GM21515 (cell line): ENCODE measurements around the gene SRGAP2B.
"Not testable (repeated sequence)": the region's sequence is repeated elsewhere in the genome, so short reads cannot be mapped to it uniquely, and the experiment has no call there.

Experiments
- ATAC-seq: cut with Tn5 transposase; IDR thresholded peaks from one replicate; pipeline ENCODE4 v1.9.1; 2021; ENCODE audit not compliant: unreplicated experiment

The SRGAP2B gene

GRCh38 chr1:145093517-145094149 is 1.5 kb downstream of the SRGAP2B start:
- not testable (repeated sequence) for ATAC-seq

- ATAC-seq = not testable (repeated sequence)
These were observed 12.5 kb downstream of the SRGAP2B start for GRCh38 chr1:145082483-145083255.

- ATAC-seq = not testable (repeated sequence)
These were observed 14.9 kb downstream of the SRGAP2B start for GRCh38 chr1:145080193-145080592.

DNA sequence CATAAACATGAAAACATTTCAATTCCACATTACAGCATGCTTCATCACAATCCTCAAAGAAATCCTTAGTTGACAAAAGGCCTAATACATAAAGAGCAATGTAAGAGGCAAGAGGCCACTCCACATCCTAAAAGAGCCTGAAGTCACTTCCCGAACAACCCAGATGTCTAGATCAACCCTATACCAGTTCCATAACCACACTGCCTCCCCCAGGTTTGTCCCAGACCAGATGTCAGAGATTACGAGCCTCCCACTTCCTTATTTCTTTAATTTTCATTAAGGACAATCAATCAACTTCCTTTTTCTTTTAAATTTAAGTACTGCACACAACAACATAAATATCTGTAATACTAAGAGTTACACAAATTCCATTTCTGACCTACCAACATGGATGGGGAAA is 15.4 kb downstream of the SRGAP2B start:
- not testable (repeated sequence) for ATAC-seq

GRCh38 chr1:145078787-145079370 is 16.2 kb downstream of the SRGAP2B start:
- ATAC-seq = not testable (repeated sequence)

- not testable (repeated sequence) for ATAC-seq
These were observed 17.0 kb downstream of the SRGAP2B start for GRCh38 chr1:145077872-145078786.

GRCh38 chr1:145076877-145077276 is 18.3 kb downstream of the SRGAP2B start:
- ATAC-seq = not testable (repeated sequence)

DNA sequence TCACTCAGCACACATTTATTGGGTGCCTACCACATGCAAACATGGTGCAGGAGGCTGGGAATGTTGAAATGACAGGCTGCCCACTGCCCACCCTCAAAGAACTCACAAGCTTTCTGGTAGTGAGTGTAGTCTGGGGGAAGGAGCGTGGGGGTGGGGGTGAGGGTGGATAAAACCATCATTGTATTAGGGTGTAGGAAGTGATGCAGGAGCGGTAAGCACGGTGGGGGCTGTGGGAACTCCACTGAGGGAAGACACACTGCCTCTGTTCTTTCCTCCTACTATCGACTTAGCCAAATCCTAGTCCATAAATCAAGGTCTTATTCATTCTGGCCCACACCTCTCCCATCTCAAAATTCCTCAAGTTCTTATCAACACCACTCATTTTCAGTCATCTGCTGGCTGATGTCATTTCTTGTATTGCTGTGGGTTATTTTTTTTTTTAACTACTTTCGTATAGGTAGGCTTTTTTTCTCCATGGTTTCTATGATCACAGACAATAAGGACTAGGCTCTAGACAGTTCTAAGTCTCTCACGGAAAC is 21.0 kb downstream of the SRGAP2B start:
- not testable (repeated sequence) for ATAC-seq

DNA sequence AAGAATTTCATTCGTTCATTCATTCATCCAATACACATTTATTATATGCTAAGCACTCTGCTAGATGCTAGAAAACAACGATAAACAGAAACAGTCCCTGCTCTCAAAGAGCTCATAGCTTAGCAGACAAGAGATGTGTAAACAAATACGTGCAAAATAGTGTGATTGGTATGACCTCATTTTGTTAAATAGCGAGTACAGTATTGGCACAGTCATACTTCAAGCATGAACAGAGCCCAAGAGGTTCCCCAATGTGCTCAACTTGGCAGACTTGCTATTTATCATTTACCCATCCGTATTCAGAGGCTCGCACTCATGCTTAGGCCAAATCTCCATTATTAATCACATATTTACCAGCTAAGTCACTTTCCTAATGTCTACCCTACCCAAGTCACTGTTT is 23.6 kb downstream of the SRGAP2B start:
- not testable (repeated sequence) for ATAC-seq

- ATAC-seq = not testable (repeated sequence)
These were observed 28.6 kb downstream of the SRGAP2B start for GRCh38 chr1:145066486-145066885.

- ATAC-seq = not testable (repeated sequence)
These were observed 29.8 kb downstream of the SRGAP2B start for GRCh38 chr1:145065194-145065826.

DNA sequence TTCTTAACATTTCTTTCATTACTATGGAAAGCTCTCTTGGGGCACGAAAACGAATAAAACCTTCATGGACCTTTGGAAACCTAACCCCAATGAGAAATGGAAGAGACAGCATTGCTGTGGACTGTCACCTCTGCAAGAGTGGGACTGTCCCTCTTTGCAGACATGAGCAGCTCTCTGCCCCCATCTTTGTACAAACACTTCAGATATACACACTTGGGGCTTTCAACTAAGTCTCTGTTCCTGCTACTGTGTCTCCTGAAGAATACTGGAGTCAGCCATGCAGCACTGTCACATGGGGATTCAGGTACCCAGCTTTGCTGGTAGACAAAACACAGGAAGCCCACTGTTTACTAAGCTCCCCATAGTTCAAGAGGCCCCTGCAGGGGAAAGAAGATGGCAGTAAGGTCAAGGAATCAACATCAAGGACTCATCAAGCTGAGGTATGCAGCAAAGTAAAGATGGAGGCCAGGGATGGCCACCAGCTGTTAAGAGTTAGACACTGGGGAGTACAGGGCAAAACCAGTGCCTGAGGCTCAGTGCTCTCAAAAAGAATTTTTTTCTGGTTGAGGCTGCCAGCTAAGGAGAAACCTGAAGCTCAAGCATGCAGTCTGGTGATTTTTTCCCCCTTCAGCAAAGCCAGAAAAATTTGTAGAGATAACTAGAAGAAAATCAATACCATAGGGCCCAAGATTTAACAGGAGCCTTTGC is 31.0 kb downstream of the SRGAP2B start:
- not testable (repeated sequence) for ATAC-seq

DNA sequence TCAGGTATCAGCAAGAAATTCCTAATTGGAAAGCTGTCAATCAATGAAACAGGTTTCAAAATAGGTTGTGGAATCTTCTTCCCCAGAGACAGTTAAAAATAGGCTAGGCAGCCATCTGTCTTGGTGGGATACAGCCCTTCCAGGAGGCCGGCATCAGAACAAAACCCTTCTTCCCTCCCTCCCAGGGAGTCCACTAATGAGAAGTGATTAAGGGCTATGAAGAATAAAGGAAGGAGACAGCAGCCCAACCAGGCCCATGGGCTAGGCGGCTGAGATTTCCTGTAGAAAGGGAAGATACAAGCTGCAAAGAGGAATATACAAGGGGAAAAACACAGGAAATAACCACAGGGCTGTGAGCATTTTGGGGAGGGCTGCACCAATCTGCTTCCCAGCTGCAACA is 31.8 kb downstream of the SRGAP2B start:
- ATAC-seq = not testable (repeated sequence)

DNA sequence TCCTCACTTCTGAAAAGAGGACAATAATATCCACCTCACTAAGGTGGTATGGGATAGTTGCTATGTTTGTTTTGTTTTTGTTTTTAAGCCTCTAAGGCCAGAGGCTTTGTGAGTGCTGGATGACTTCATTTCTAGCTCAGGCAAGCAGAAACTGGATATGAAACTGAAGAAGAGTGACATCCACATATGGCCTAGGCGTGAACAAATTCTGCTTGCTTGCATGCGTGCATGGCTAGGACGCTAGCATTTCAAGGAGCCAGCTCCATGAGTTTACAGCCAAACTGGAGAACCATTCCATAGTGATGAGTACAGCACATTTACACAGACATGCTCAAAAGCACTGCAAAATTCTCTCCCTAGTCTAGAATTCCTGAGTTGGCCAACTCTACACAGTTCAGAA is 36.9 kb downstream of the SRGAP2B start:
- ATAC-seq = peak; percentile 38

DNA sequence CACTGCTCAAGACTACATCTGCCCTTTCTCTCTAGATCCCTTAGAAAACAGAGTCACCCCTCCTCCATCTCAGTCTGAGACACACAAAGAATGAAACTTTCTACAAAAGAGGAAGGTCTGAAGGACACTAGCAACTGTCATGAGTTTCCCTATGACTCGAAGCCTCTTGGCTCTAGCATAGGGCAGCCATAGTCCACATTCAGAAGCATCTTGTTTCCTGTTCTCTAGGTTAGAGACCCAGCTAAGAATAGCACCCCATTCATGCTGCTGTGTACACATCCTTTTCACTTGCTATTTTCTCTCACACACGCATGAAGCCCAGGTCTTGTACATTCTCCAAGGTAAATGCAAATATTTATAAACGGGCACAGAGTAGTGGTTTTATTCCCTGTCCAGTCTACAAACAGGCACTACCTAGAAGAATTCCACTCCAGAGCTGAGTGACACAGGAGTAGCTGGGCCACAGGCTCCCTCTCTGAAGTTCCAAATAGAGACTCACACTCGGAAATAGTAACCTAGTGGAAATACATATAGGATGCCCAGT is 39.8 kb downstream of the SRGAP2B start:
- peak; percentile 95 for ATAC-seq

GRCh38 chr1:145053428-145053827 is 41.7 kb downstream of the SRGAP2B start:
- ATAC-seq = not testable (repeated sequence)

GRCh38 chr1:145052019-145052776 is 42.9 kb downstream of the SRGAP2B start:
- ATAC-seq = not testable (repeated sequence)

DNA sequence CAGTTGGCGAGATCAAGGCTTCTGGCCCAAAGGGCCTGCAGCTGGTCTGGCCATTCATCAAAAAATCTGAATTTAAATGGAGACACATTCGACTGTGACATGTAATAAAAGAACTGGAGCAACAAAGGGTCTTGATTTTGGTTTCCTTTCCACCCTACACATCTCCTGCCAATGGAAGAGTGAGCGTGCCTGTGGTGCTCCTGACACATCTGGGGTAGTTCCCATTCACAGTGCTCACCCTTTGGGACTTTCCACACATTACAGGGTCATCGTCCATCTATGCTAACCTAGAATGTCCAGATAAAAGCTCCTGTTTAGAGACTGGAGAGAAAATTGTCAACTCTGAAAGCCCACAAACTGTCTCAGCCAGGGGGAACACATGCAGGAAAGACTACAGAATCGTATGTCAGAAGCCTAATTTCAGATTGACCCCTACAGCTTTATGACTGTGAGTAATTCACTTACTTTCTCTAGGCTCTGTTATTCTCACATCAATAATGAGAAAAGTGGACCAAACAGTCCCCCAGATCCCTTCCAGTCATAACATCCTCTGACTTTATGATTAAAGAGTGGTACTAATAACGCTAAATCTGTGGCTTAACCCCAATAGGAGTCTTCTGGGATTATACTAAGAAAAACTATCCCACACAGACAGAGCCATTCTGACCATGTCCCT is 46.8 kb downstream of the SRGAP2B start:
- ATAC-seq = not testable (repeated sequence)
